Ascending aorta (tissue), 2 donors: Measurements from ENCODE around the gene NME7. TPM values are rescaled to one million over a fixed set of nuclear protein-coding genes. Genes with fewer than 3 reads are reported as not detected.
"Not testable (repeated sequence)": the region's sequence is repeated elsewhere in the genome, so short reads cannot be mapped to it uniquely, and the experiment has no call there.

ENCODE experiments used
- DNase-seq, 2 donors: peaks; one replicate each; pipeline ENCODE4 v3.0.0-alpha.2; 2019; ENCODE audit warnings: low spot score in 2 of 2
- H3K27ac ChIP-seq, 2 donors: fragments of 200-600 bp; sonication (generic); one replicate each; pipeline ENCODE4 v1.5.1; 2016 to 2017; ENCODE audit warnings: mild to moderate bottlenecking in 1 of 2
- H3K27me3 ChIP-seq: fragments of 200-600 bp; sonication (generic); one replicate; pipeline ENCODE4 v1.5.1; 2017
- H3K36me3 ChIP-seq, 2 donors: fragments of 200-600 bp; sonication (generic); one replicate each; pipeline ENCODE4 v1.5.1; 2016
- H3K4me1 ChIP-seq, 2 donors: fragments of 200-600 bp; sonication (generic); one replicate each; pipeline ENCODE4 v1.5.1; 2016 to 2017; ENCODE audit warnings: mild to moderate bottlenecking in 1 of 2
- H3K4me3 ChIP-seq, 2 donors: fragments of 200-600 bp; sonication (generic); one replicate each; pipeline ENCODE4 v1.5.1; 2016 to 2017; ENCODE audit warnings: mild to moderate bottlenecking in 1 of 2
- H3K9me3 ChIP-seq, 2 donors: fragments of 200-600 bp; sonication (generic); one replicate each; pipeline ENCODE4 v1.5.1; 2016
- CTCF ChIP-seq, 3 experiments: fragments of 200-600 bp in 2 of 3; fragments of 450-650 bp in 1 of 3; sonication (generic) in 2 of 3; IDR thresholded peaks; one replicate each; pipeline ENCODE4 v1.5.1; 2016 to 2019; ENCODE audit warnings: antibody characterized with exemption in 3 of 3, mild to moderate bottlenecking in 1 of 3, moderate library complexity in 1 of 3
- intact Hi-C: fragments of 100-400 bp; cut with DNase I; formaldehyde crosslinking; loops from one replicate; pipeline ENCODE4 v1.15.1; 2023
- total RNA-seq: library from RNA; depleted of rRNA; stranded (reverse); fragments of >200 nt; gene quantifications from one replicate; pipeline ENCODE4 v1.1.0, GENCODE V29; 2016

Gene NME7
- total RNA-seq, 1 donor from 2014 or later, result 4.9 TPM

DNA sequence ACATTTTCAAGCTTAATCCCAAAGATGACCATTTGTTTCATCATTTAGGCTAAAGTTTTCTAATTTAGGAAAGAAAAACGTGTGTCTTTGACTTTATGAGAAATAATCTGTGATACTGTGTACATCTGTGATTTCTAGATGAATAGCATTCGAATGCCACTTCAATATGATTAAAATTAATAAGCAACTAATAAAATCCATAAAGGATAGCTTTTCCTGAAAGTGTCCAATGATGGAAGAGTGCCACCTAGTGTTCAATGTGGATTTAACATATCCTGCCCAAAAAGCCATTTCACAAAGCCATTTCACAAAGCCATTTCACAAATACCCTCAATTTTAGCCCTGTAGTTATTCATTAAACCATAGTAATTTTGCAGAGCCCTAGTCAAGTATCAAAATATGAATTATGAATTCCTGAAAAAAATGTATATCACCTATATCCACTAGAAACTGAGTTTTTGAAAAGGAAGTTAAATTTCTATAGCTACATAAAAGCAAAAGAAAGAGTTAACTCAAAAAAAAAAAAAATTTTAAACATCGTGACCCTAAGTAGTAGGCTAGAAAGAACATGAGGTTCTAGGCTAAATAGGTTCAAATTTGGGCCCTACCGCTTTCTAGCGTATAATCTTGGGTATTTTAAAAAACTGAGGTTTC is 19.1 kb downstream of the NME7 start:
- H3K36me3 ChIP-seq, result no peaks in the 10 kb centered on the region
- no peak for DNase-seq
- no peak overlapping the region for H3K27ac ChIP-seq
- H3K4me3 ChIP-seq, result no peak overlapping the region
- no peaks in the 10 kb centered on the region for H3K27me3 ChIP-seq
- no peaks in the 10 kb centered on the region for H3K4me1 ChIP-seq
- intact Hi-C loops, result loop anchor here (1.0 to 5.0 kb wide), 2 partner anchors 745 to 1006 kb away; no protein-coding TSS in a partner anchor
- TF ChIP-seq CTCF (IDR thresholded peaks at IDR 0.05), result peak; percentile 49 to 78 (median 65)
- H3K9me3 ChIP-seq, result peaks cover 0 to 4% of the 10 kb centered on the region in 2 donors

DNA sequence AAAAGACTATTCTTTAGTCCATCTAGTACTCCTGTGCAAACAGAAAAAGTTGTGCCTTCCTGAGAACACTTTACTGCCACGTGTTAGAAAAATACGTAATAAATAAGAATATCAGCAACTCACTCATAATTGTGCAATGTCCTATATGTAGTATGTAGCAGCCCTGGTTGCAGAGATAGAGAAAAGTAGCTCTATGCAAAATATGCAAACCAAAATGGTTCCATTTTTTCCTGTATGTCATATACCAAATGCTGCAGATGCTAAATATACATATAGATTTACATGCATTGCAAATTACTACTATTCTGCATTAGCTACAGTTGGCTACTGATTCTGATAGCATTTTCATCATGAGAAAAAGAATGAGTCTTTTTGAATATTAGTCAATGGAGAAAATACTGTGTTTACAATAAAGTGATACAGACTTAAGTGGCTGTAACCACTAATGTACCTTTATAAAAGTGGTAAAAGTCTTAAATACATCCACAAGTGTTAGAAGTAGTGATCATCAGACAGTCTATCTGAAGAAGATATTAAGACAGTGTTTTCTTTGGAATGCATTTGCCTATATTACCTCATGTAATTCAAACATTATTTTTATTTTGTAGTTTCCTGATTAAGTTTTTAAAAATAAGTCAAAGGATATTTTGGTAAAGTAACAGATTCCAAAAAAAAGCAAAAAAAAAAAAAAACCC is 19.8 kb downstream of the NME7 start:
- no peak for DNase-seq
- TF ChIP-seq CTCF (IDR thresholded peaks at IDR 0.05), result no peak
- no peaks in the 10 kb centered on the region for H3K27me3 ChIP-seq
- no peaks in the 10 kb centered on the region for H3K36me3 ChIP-seq
- no peaks in the 10 kb centered on the region for H3K4me1 ChIP-seq
- no peak overlapping the region for H3K4me3 ChIP-seq
- H3K9me3 ChIP-seq, result no peaks in the 10 kb centered on the region
- no peak overlapping the region for H3K27ac ChIP-seq
- intact Hi-C loops, result loop anchor here (1.0 to 5.0 kb wide), 2 partner anchors 745 to 1006 kb away; no protein-coding TSS in a partner anchor

- no peak overlapping the region for H3K4me3 ChIP-seq
- intact Hi-C loops, result loop anchor here (5.0 kb wide), 1 partner anchor 1004 kb away; no protein-coding TSS in a partner anchor
- TF ChIP-seq CTCF (IDR thresholded peaks at IDR 0.05), result no peak
- DNase-seq, result no peak
- no peaks in the 10 kb centered on the region for H3K9me3 ChIP-seq
- no peaks in the 10 kb centered on the region for H3K27me3 ChIP-seq
- H3K36me3 ChIP-seq, result no peaks in the 10 kb centered on the region
- H3K27ac ChIP-seq, result no peak overlapping the region
- H3K4me1 ChIP-seq, result no peaks in the 10 kb centered on the region
Measured at GRCh38 chr1:169346036-169346589, 21.5 kb downstream of the NME7 start.

- intact Hi-C loops, result loop anchor here (5.0 kb wide), 1 partner anchor 1003 kb away; no protein-coding TSS in a partner anchor
- no peak for TF ChIP-seq CTCF (IDR thresholded peaks at IDR 0.05)
- H3K27me3 ChIP-seq, result no peaks in the 10 kb centered on the region
- H3K9me3 ChIP-seq, result no peaks in the 10 kb centered on the region
- no peaks in the 10 kb centered on the region for H3K36me3 ChIP-seq
- H3K4me1 ChIP-seq, result no peaks in the 10 kb centered on the region
- H3K4me3 ChIP-seq, result no peak overlapping the region
- no peak overlapping the region for H3K27ac ChIP-seq
- no peak for DNase-seq
Measured at GRCh38 chr1:169345511-169345910, 22.1 kb downstream of the NME7 start.

GRCh38 chr1:169342096-169342495 is 25.5 kb downstream of the NME7 start:
- H3K4me1 ChIP-seq, H3K4me3 ChIP-seq, H3K9me3 ChIP-seq, H3K36me3 ChIP-seq, intact Hi-C loops, H3K27ac ChIP-seq, H3K27me3 ChIP-seq, DNase-seq: not testable (repeated sequence)

GRCh38 chr1:169340882-169341281 is 26.7 kb downstream of the NME7 start:
- no peak for DNase-seq
- Histone ChIP-seq H3K9me3 (no peaks in the 10 kb centered on the region), H3K4me1 (no peaks in the 10 kb centered on the region), H3K36me3 (peaks cover 0 to 3% of the 10 kb centered on the region in 2 donors), H3K4me3 (no peak overlapping the region), H3K27me3 (no peaks in the 10 kb centered on the region), H3K27ac (no peak overlapping the region)
- intact Hi-C loops, result no loop called here
- TF ChIP-seq CTCF (IDR thresholded peaks at IDR 0.05), result no peak
